Keratinocyte (primary cell): Measurements from ENCODE around the gene ROBO2. TPM values are rescaled to one million over a fixed set of nuclear protein-coding genes. Genes with fewer than 3 reads are reported as not detected.

Source experiments
- DNase-seq: peaks from one replicate; pipeline ENCODE4 v3.0.0-alpha.2; 2011; ENCODE audit warnings: low read depth, missing footprints, low spot score
- FAIRE-seq: peaks from 2 replicates; lab custom pipeline; 2011; peaks lifted over from hg19 to GRCh38; lab: Jason Lieb, UNC
- H2AFZ ChIP-seq: 2 replicates; pipeline ENCODE4 v1.6.0; 2012; ENCODE audit warnings: low read length, control low read depth, inconsistent platforms; ENCODE audit not compliant: control insufficient read depth
- H3K27ac ChIP-seq: 2 replicates; pipeline ENCODE4 v1.5.1; 2011; ENCODE audit warnings: low read length; ENCODE audit not compliant: control insufficient read depth, insufficient read depth
- H3K27me3 ChIP-seq: 3 replicates; pipeline ENCODE4 v1.6.0; 2011; ENCODE audit warnings: low read length; ENCODE audit not compliant: control insufficient read depth, insufficient read depth; ENCODE audit errors: extremely low read depth
- H3K36me3 ChIP-seq, 2 experiments: 2 replicates in 1 of 2; 3 replicates in 1 of 2; pipeline ENCODE4 v1.5.1; 2011; ENCODE audit warnings: low read length in 2 of 2, mild to moderate bottlenecking in 1 of 2; ENCODE audit not compliant: control insufficient read depth in 2 of 2, insufficient read depth in 2 of 2; ENCODE audit errors: extremely low read depth in 1 of 2
- H3K4me1 ChIP-seq: 3 replicates; pipeline ENCODE4 v1.5.1; 2011; ENCODE audit warnings: low read length; ENCODE audit not compliant: control insufficient read depth, insufficient read depth; ENCODE audit errors: extremely low read depth
- H3K4me2 ChIP-seq: 3 replicates; pipeline ENCODE4 v1.6.0; 2011; ENCODE audit warnings: low read depth, low read length; ENCODE audit not compliant: control insufficient read depth, insufficient read depth; ENCODE audit errors: extremely low read depth
- H3K4me3 ChIP-seq, 3 experiments: fragments of 200-600 bp in 1 of 3; sonication (generic) in 1 of 3; 2 replicates in 2 of 3; 3 replicates in 1 of 3; pipeline ENCODE4 v1.5.1; 2011 to 2016; ENCODE audit warnings: low read length in 3 of 3, mild to moderate bottlenecking in 3 of 3, control low read depth in 2 of 3, inconsistent platforms in 1 of 3, low read depth in 1 of 3, mixed read lengths in 1 of 3, mixed run types in 1 of 3, moderate library complexity in 1 of 3; ENCODE audit not compliant: control insufficient read depth in 2 of 3, insufficient read depth in 2 of 3; ENCODE audit errors: extremely low read depth in 1 of 3
- H3K79me2 ChIP-seq: 2 replicates; pipeline ENCODE4 v1.6.0; 2012; ENCODE audit warnings: low read length; ENCODE audit not compliant: control insufficient read depth, insufficient read depth
- H3K9ac ChIP-seq: 3 replicates; pipeline ENCODE4 v1.6.0; 2011; ENCODE audit warnings: low read length; ENCODE audit not compliant: control insufficient read depth, insufficient read depth; ENCODE audit errors: extremely low read depth
- H3K9me1 ChIP-seq: 3 replicates; pipeline ENCODE4 v1.6.0; 2011; ENCODE audit warnings: low read length; ENCODE audit not compliant: control insufficient read depth, insufficient read depth; ENCODE audit errors: extremely low read depth
- H3K9me3 ChIP-seq: 2 replicates; pipeline ENCODE4 v1.5.1; 2012; ENCODE audit warnings: low read depth, low read length; ENCODE audit not compliant: control insufficient read depth
- H4K20me1 ChIP-seq: 3 replicates; pipeline ENCODE4 v1.6.0; 2011; ENCODE audit warnings: low read length; ENCODE audit not compliant: control insufficient read depth, insufficient read depth; ENCODE audit errors: extremely low read depth
- CTCF ChIP-seq, 3 experiments: IDR thresholded peaks in 1 of 3; conservative IDR thresholded peaks in 1 of 3; optimal IDR thresholded peaks in 1 of 3; 2 replicates in 2 of 3; 3 replicates in 1 of 3; pipeline versions ENCODE3 to v1.5.1; 2011; ENCODE audit warnings: low read length in 3 of 3, mild to moderate bottlenecking in 3 of 3, moderate library complexity in 2 of 3, control low read depth in 1 of 3, inconsistent platforms in 1 of 3; ENCODE audit not compliant: insufficient read depth in 2 of 3; ENCODE audit errors: extremely low read depth in 1 of 3
- EZH2 ChIP-seq: IDR thresholded peaks from one replicate; pipeline ENCODE4 v1.6.1; 2012; ENCODE audit warnings: inconsistent platforms, mild to moderate bottlenecking, low read length, moderate library complexity
- dilution Hi-C: fragments of 300-500 bp; cut with MboI; formaldehyde crosslinking; loops from one replicate; pipeline ENCODE4 v1.7.0; 2020; ENCODE audit warnings: low sequenced_read_pairs; ENCODE audit not compliant: extremely low pct_ligation_motif_present
- polyA plus RNA-seq, 5 experiments: library from polyadenylated mRNA; depleted of rRNA in 3 of 5; stranded (reverse) in 3 of 5; stranded (forward) in 1 of 5; unstranded in 1 of 5; fragments of >200 nt; gene quantifications; 1 replicate in 1 of 5; 2 replicates in 3 of 5; 3 replicates in 1 of 5; pipeline versions ENCODE4 v1.2.1 to v1.2.3, GENCODE V29; 2011 to 2012; ENCODE audit warnings: missing spikeins in 2 of 5, low read depth in 1 of 5, low replicate concordance in 1 of 5

Gene ROBO2
- polyA plus RNA-seq, 1 donor (not counting 4 experiments of a cell fraction or from before 2014, with no cell fraction given), result 0.30 TPM

- Histone ChIP-seq H3K36me3 (no peaks in the 10 kb centered on the region), H4K20me1 (no peaks in the 10 kb centered on the region), H3K4me2 (no peak overlapping the region), H3K9me3 (no peaks in the 10 kb centered on the region), H3K79me2 (no peaks in the 10 kb centered on the region), H3K27me3 (no peaks in the 10 kb centered on the region), H3K4me3 (no peak overlapping the region), H3K4me1 (no peaks in the 10 kb centered on the region), H3K27ac (no peak overlapping the region), H2AFZ (no peak overlapping the region), H3K9me1 (no peaks in the 10 kb centered on the region), H3K9ac (no peak overlapping the region)
- dilution Hi-C loops, result no loop called here
- DNase-seq (no peak), FAIRE-seq (no peak)
- TF ChIP-seq CTCF (optimal IDR thresholded peaks at IDR 0.05 in 1 of 3, IDR thresholded peaks at IDR 0.05 in 1 of 3, conservative IDR thresholded peaks at IDR 0.05 in 1 of 3; ENCODE audit: extremely low read depth in 1 of 3, insufficient read depth in 2 of 3, low read length in 3 of 3), result no peak
- TF ChIP-seq EZH2, result no peak
These were observed 101.5 kb downstream of the ROBO2 start for GRCh38 chr3:77141423-77141822.

GRCh38 chr3:77142578-77142977, 102.7 kb downstream of the ROBO2 start:
- DNase-seq (no peak), FAIRE-seq (no peak)
- Histone ChIP-seq H3K9me1 (no peaks in the 10 kb centered on the region), H3K4me1 (no peaks in the 10 kb centered on the region), H3K4me2 (no peak overlapping the region), H3K36me3 (no peaks in the 10 kb centered on the region), H3K4me3 (no peak overlapping the region), H3K27ac (no peak overlapping the region), H3K79me2 (no peaks in the 10 kb centered on the region), H3K9me3 (no peaks in the 10 kb centered on the region), H3K9ac (no peak overlapping the region), H3K27me3 (no peaks in the 10 kb centered on the region), H4K20me1 (no peaks in the 10 kb centered on the region), H2AFZ (no peak overlapping the region)
- TF ChIP-seq EZH2, result no peak
- TF ChIP-seq CTCF (optimal IDR thresholded peaks at IDR 0.05 in 1 of 3, IDR thresholded peaks at IDR 0.05 in 1 of 3, conservative IDR thresholded peaks at IDR 0.05 in 1 of 3; ENCODE audit: extremely low read depth in 1 of 3, insufficient read depth in 2 of 3, low read length in 3 of 3), result no peak
- dilution Hi-C loops, result no loop called here
